ENCODE results near the gene MGAT1. TPM values are rescaled to one million over a fixed set of nuclear protein-coding genes. Genes with fewer than 3 reads are reported as not detected.

The MGAT1 gene
- total RNA-seq, 1 experiment from 2014 or later = 49.9 TPM

DNA sequence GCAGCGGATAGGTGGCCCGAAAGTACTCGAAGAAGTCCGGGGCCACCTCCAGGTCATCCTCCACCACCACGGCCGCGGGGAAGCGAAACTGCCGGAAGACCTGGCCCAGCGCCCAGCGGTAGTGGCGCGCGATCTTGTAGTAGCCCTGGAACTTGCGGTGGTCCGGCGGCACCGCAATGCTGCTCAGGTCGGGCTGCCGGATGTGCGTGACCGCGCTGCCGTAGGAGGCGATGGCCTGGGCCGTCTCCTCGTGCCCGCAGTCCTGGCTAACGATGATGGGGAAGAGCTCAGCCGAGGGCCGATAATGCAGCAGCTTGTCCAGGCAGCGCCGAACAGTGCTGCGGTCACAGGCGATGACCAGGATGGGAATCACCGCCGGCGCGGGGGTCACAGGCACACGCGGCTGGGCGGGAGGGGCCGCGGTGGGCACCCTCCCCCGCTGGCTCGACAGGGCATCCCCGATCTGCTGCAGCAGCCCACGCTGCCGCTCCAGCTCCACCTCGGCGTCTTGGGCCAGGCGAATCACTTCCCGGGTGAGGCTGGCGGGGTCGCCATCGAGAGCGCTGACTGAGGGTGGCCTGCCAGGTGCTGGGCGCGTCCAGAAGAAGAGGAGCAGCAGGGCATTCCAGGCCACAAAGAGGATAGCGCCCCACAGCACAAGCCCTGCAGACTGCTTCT lies 10.2 kb downstream of the MGAT1 start:
- intact Hi-C loops (cut with micrococcal nuclease; ENCODE audit: unreplicated experiment) = no loop called here
- ChIA-PET CTCF (no interaction called here), POLR2A (ENCODE audit: low non-redundant PET) (no interaction called here)
- DNase-seq (ENCODE audit: low spot score) = no peak
- Histone ChIP-seq H3K27ac (ENCODE audit: low read depth, low read length, poor library complexity, severe bottlenecking) (no peak overlapping the region), H3K36me3 (ENCODE audit: insufficient read depth, low read length, poor library complexity, severe bottlenecking) (peaks cover 16% of the 10 kb centered on the region), H3K9me3 (ENCODE audit: low read depth, low read length, poor library complexity, severe bottlenecking) (no peaks in the 10 kb centered on the region), H3K27me3 (replicated peaks; ENCODE audit: insufficient read depth, low read depth, low read length, poor library complexity) (no peaks in the 10 kb centered on the region), H3K4me1 (ENCODE audit: insufficient read depth, low read length, poor library complexity, severe bottlenecking) (no peaks in the 10 kb centered on the region), H3K4me3 (ENCODE audit: low read depth, low read length, poor library complexity, severe bottlenecking) (no peak overlapping the region)
- TF ChIP-seq, protein P1, sequence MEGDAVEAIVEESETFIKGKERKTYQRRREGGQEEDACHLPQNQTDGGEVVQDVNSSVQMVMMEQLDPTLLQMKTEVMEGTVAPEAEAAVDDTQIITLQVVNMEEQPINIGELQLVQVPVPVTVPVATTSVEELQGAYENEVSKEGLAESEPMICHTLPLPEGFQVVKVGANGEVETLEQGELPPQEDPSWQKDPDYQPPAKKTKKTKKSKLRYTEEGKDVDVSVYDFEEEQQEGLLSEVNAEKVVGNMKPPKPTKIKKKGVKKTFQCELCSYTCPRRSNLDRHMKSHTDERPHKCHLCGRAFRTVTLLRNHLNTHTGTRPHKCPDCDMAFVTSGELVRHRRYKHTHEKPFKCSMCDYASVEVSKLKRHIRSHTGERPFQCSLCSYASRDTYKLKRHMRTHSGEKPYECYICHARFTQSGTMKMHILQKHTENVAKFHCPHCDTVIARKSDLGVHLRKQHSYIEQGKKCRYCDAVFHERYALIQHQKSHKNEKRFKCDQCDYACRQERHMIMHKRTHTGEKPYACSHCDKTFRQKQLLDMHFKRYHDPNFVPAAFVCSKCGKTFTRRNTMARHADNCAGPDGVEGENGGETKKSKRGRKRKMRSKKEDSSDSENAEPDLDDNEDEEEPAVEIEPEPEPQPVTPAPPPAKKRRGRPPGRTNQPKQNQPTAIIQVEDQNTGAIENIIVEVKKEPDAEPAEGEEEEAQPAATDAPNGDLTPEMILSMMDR (conservative IDR thresholded peaks at IDR 0.05; ENCODE audit: low read depth, low read length) = no peak
- no peak for TF ChIP-seq EZH2 (IDR thresholded peaks at IDR 0.05; ENCODE audit: borderline replicate concordance, low read depth, low read length, poor library complexity, severe bottlenecking)
- BruUV-seq (replicated peaks) = no TSS peak

DNA sequence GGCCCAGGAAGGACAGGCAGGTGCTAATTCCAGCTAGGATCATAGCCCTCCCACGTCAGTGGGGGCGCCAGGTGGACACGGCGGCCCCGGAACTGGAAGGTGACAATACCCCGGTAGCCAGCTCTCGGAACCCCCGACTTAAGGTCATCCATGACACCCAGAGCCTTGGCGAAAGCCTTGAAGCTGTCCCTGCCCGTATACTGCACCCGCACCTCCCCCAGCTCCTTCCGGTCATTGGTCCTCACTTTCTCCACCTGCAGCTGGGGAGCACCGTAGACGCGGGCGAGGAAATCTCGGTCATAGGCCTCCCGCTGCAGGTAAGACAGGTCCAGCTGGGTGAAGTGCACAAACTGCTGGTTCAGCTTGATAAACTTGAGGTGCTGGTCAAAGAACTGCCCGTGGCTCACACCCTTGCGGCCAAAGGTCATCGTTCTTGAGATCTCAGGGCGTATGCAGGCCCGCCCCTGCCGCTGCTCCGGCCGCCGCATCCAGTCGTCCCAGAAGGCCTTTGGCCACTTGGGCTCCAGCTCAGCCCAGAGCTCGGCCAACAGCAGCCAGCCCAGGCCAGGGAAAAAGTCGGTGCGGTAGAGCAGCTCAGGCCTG lies 10.9 kb downstream of the MGAT1 start:
- H3K4me1 ChIP-seq (ENCODE audit: insufficient read depth, low read length, poor library complexity, severe bottlenecking) = no peaks in the 10 kb centered on the region
- CTCF ChIA-PET = no interaction called here
- DNase-seq (ENCODE audit: low spot score) = no peak
- intact Hi-C loops (cut with micrococcal nuclease; ENCODE audit: unreplicated experiment) = no loop called here
- no peak overlapping the region for H3K27ac ChIP-seq (ENCODE audit: low read depth, low read length, poor library complexity, severe bottlenecking)
- peaks cover 16% of the 10 kb centered on the region for H3K36me3 ChIP-seq (ENCODE audit: insufficient read depth, low read length, poor library complexity, severe bottlenecking)
- TF ChIP-seq, protein P1 (conservative IDR thresholded peaks at IDR 0.05; ENCODE audit: low read depth, low read length) = no peak
- no peak overlapping the region for H3K4me3 ChIP-seq (ENCODE audit: low read depth, low read length, poor library complexity, severe bottlenecking)
- POLR2A ChIA-PET (ENCODE audit: low non-redundant PET) = no interaction called here
- no peaks in the 10 kb centered on the region for H3K9me3 ChIP-seq (ENCODE audit: low read depth, low read length, poor library complexity, severe bottlenecking)
- BruUV-seq (replicated peaks) = no TSS peak
- no peaks in the 10 kb centered on the region for H3K27me3 ChIP-seq (replicated peaks; ENCODE audit: insufficient read depth, low read depth, low read length, poor library complexity)

DNA sequence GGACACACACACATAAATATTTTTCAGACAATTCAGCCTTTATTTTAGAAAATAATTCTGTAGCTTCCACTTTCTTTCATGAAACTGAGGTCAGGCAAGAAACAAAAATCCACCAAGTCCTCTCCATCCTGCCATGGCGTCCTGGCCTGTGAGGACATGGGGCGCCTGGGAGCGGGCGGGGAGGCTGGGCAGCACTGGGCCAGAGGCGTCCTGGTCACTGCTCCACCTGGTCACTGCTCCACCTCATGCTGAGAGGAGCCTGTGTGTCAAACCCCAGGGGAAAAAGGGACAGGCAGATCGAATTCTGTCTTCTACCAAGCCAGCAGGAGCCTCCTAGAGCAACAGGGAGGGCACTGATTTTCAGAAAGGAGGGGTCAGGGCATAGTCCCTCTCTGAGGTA lies 12.1 kb downstream of the MGAT1 start:
- TF ChIP-seq EZH2 (IDR thresholded peaks at IDR 0.05; ENCODE audit: borderline replicate concordance, low read depth, low read length, poor library complexity, severe bottlenecking) = no peak
- TF ChIP-seq, protein P1 (conservative IDR thresholded peaks at IDR 0.05; ENCODE audit: low read depth, low read length) = no peak
- H3K27ac ChIP-seq (ENCODE audit: low read depth, low read length, poor library complexity, severe bottlenecking) = no peak overlapping the region
- H3K9me3 ChIP-seq (ENCODE audit: low read depth, low read length, poor library complexity, severe bottlenecking) = no peaks in the 10 kb centered on the region
- DNase-seq (ENCODE audit: low spot score) = no peak
- intact Hi-C loops (cut with micrococcal nuclease; ENCODE audit: unreplicated experiment) = no loop called here
- BruUV-seq (replicated peaks) = TSS peak; percentile 57
- H3K4me3 ChIP-seq (ENCODE audit: low read depth, low read length, poor library complexity, severe bottlenecking) = no peak overlapping the region
- POLR2A ChIA-PET (ENCODE audit: low non-redundant PET) = no interaction called here
- H3K36me3 ChIP-seq (ENCODE audit: insufficient read depth, low read length, poor library complexity, severe bottlenecking) = peaks cover 16% of the 10 kb centered on the region
- H3K27me3 ChIP-seq (replicated peaks; ENCODE audit: insufficient read depth, low read depth, low read length, poor library complexity) = no peaks in the 10 kb centered on the region
- CTCF ChIA-PET = no interaction called here
- no peaks in the 10 kb centered on the region for H3K4me1 ChIP-seq (ENCODE audit: insufficient read depth, low read length, poor library complexity, severe bottlenecking)

Measured in A673 (cell line).